Liver (tissue), 9 donors: ENCODE results near the gene FAM13A. TPM values are rescaled to one million over a fixed set of nuclear protein-coding genes. Genes with fewer than 3 reads are reported as not detected.

ENCODE experiments used
- DNase-seq: peaks from one replicate; pipeline ENCODE4 v3.0.0-alpha.2; 2017; ENCODE audit warnings: low spot score
- H3K27ac ChIP-seq, 2 donors: one replicate each; pipeline ENCODE4 v1.7.0; 2013; ENCODE audit warnings: inconsistent platforms in 2 of 2, low read length in 2 of 2, control low read depth in 1 of 2, low read depth in 1 of 2, mild to moderate bottlenecking in 1 of 2
- H3K27me3 ChIP-seq, 4 donors: one replicate each; pipeline versions ENCODE4 v1.6.1 to v1.7.0; 2013; ENCODE audit warnings: low read length in 3 of 4, inconsistent platforms in 1 of 4, mild to moderate bottlenecking in 1 of 4, moderate library complexity in 1 of 4; ENCODE audit not compliant: control insufficient read depth in 4 of 4, insufficient read depth in 4 of 4
- H3K36me3 ChIP-seq, 4 donors: one replicate each; pipeline versions ENCODE4 v1.6.1 to v1.7.0; 2013; ENCODE audit warnings: low read length in 3 of 4, mild to moderate bottlenecking in 3 of 4, low read depth in 1 of 4, moderate library complexity in 1 of 4; ENCODE audit not compliant: control insufficient read depth in 4 of 4, insufficient read depth in 3 of 4
- H3K4me1 ChIP-seq, 4 donors: one replicate each; pipeline versions ENCODE4 v1.6.1 to v1.7.0; 2013; ENCODE audit warnings: low read length in 3 of 4, mild to moderate bottlenecking in 3 of 4, moderate library complexity in 1 of 4; ENCODE audit not compliant: control insufficient read depth in 4 of 4, insufficient read depth in 4 of 4
- H3K4me3 ChIP-seq, 3 donors: one replicate each; pipeline versions ENCODE4 v1.6.1 to v1.7.0; 2013; ENCODE audit warnings: low read length in 3 of 3, control low read depth in 1 of 3, low read depth in 1 of 3, mild to moderate bottlenecking in 1 of 3
- H3K9ac ChIP-seq, 2 donors: one replicate each; pipeline ENCODE4 v1.7.0; 2013; ENCODE audit warnings: low read length in 2 of 2, mild to moderate bottlenecking in 2 of 2, moderate library complexity in 2 of 2, control low read depth in 1 of 2, low read depth in 1 of 2
- H3K9me3 ChIP-seq, 4 donors: one replicate each; pipeline versions ENCODE4 v1.6.1 to v1.7.0; 2013; ENCODE audit warnings: low read length in 3 of 4; ENCODE audit not compliant: control insufficient read depth in 4 of 4
- CTCF ChIP-seq: fragments of 150-350 bp; IDR thresholded peaks from 2 replicates; pipeline ENCODE4 v1.5.1; 2017; ENCODE audit warnings: improper control_type of control experiment, low read depth, low read length; ENCODE audit not compliant: missing input control
- EGR1 ChIP-seq, 2 donors: IDR thresholded peaks; 2 replicates each; pipeline ENCODE4 v1.6.1; 2016 to 2018; ENCODE audit warnings: antibody characterized with exemption in 2 of 2, low read depth in 2 of 2
- FOXA1 ChIP-seq: IDR thresholded peaks from 2 replicates; pipeline ENCODE4 v1.6.1; 2016; ENCODE audit warnings: antibody characterized with exemption
- FOXA2 ChIP-seq: IDR thresholded peaks from 2 replicates; pipeline ENCODE4 v1.6.1; 2016; ENCODE audit warnings: antibody characterized with exemption
- GABPA ChIP-seq, 2 donors: IDR thresholded peaks in 1 of 2; conservative IDR thresholded peaks in 1 of 2; 2 replicates each; pipeline ENCODE4 v1.6.1; 2016; ENCODE audit warnings: antibody characterized with exemption in 2 of 2, mild to moderate bottlenecking in 1 of 2, moderate library complexity in 1 of 2
- HNF4A ChIP-seq, 2 donors: conservative IDR thresholded peaks; 2 replicates each; pipeline ENCODE4 v1.6.1; 2016; ENCODE audit warnings: antibody characterized with exemption in 2 of 2, mild to moderate bottlenecking in 2 of 2
- JUND ChIP-seq, 2 donors: IDR thresholded peaks; 2 replicates each; pipeline ENCODE4 v1.6.1; 2016; ENCODE audit warnings: antibody characterized with exemption in 2 of 2
- NR2F2 ChIP-seq: IDR thresholded peaks from 2 replicates; pipeline ENCODE4 v1.6.1; 2016; ENCODE audit warnings: antibody characterized with exemption
- RXRA ChIP-seq, 2 donors: IDR thresholded peaks; 2 replicates each; pipeline ENCODE4 v1.6.1; 2017 to 2018; ENCODE audit warnings: antibody characterized with exemption in 2 of 2, mild to moderate bottlenecking in 1 of 2
- SP1 ChIP-seq: IDR thresholded peaks from 2 replicates; pipeline ENCODE4 v1.6.1; 2018; ENCODE audit warnings: antibody characterized with exemption, mild to moderate bottlenecking
- TAF1 ChIP-seq: conservative IDR thresholded peaks from 2 replicates; pipeline ENCODE4 v1.6.1; 2016; ENCODE audit warnings: antibody characterized with exemption, mild to moderate bottlenecking
- YY1 ChIP-seq: IDR thresholded peaks from 2 replicates; pipeline ENCODE4 v1.6.1; 2016; ENCODE audit warnings: antibody characterized with exemption, mild to moderate bottlenecking
- WGBS: extraction: QIAGEN DNeasy Blood & Tissue Kit; methylation state at CpG from one replicate; pipeline ENCODE4 v1.1.7; 2013; 5-methylcytosine and 5-hydroxymethylcytosine counted together
- polyA plus RNA-seq, 2 donors: library from polyadenylated mRNA; stranded (reverse) in 1 of 2; unstranded in 1 of 2; fragments of 200-250 nt in 1 of 2; fragments of >200 nt in 1 of 2; fragmentation: Nextera tagmentation in 1 of 2; extraction: Ambion mirVana in 1 of 2; gene quantifications; one replicate each; pipeline versions ENCODE4 v1.2.1 to v1.2.3, GENCODE V29; 2013 to 2015
- total RNA-seq, 2 donors: library from RNA; depleted of rRNA; stranded (reverse); fragments of >200 nt; gene quantifications; one replicate each; pipeline ENCODE4 v1.2.3, GENCODE V29; 2014
- TF ChIP-seq, protein P1 (sequence below): IDR thresholded peaks from 2 replicates; pipeline ENCODE4 v1.6.1; 2016; ENCODE audit warnings: antibody characterized with exemption
- TF ChIP-seq, protein P2 (sequence below): IDR thresholded peaks from 2 replicates; pipeline ENCODE4 v1.6.1; 2016; ENCODE audit warnings: antibody characterized with exemption
- TF ChIP-seq, protein P3 (sequence below): IDR thresholded peaks from 2 replicates; pipeline ENCODE4 v1.6.1; 2016; ENCODE audit warnings: antibody characterized with exemption
- TF ChIP-seq, protein P4 (sequence below): IDR thresholded peaks from 2 replicates; pipeline ENCODE4 v1.6.1; 2016; ENCODE audit warnings: antibody characterized with exemption, mild to moderate bottlenecking
- donor health status: healthy.
- donor health status: healthy.
- donor health status: healthy.
- donor health status: healthy.
- donor health status: healthy.

FAM13A gene
- total and polyA plus RNA-seq, 4 donors: 14.9 to 52.9 (median 27.6) TPM

- Histone ChIP-seq H3K9ac (no peak overlapping the region), H3K4me3 (no peak overlapping the region), H3K27ac (no peak overlapping the region), H3K27me3 (no peaks in the 10 kb centered on the region), H3K4me1 (no peaks in the 10 kb centered on the region), H3K36me3 (no peaks in the 10 kb centered on the region), H3K9me3 (no peaks in the 10 kb centered on the region)
- WGBS: 76% methylated on average over 3 of the region's 3 CpGs
- DNase-seq: no peak
- TF ChIP-seq FOXA1 (no peak), JUND (IDR thresholded peaks at IDR 0.05) (no peak), FOXA2 (no peak), NR2F2 (no peak), GABPA (IDR thresholded peaks at IDR 0.05 in 1 of 2, conservative IDR thresholded peaks at IDR 0.05 in 1 of 2) (no peak), TAF1 (no peak), HNF4A (conservative IDR thresholded peaks at IDR 0.05) (no peak), CTCF (no peak), RXRA (IDR thresholded peaks at IDR 0.05) (no peak), YY1 (no peak)
- TF ChIP-seq, protein P1, sequence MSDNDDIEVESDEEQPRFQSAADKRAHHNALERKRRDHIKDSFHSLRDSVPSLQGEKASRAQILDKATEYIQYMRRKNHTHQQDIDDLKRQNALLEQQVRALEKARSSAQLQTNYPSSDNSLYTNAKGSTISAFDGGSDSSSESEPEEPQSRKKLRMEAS: no peak
- TF ChIP-seq, protein P2, sequence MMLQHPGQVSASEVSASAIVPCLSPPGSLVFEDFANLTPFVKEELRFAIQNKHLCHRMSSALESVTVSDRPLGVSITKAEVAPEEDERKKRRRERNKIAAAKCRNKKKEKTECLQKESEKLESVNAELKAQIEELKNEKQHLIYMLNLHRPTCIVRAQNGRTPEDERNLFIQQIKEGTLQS: no peak
- TF ChIP-seq, protein P3, sequence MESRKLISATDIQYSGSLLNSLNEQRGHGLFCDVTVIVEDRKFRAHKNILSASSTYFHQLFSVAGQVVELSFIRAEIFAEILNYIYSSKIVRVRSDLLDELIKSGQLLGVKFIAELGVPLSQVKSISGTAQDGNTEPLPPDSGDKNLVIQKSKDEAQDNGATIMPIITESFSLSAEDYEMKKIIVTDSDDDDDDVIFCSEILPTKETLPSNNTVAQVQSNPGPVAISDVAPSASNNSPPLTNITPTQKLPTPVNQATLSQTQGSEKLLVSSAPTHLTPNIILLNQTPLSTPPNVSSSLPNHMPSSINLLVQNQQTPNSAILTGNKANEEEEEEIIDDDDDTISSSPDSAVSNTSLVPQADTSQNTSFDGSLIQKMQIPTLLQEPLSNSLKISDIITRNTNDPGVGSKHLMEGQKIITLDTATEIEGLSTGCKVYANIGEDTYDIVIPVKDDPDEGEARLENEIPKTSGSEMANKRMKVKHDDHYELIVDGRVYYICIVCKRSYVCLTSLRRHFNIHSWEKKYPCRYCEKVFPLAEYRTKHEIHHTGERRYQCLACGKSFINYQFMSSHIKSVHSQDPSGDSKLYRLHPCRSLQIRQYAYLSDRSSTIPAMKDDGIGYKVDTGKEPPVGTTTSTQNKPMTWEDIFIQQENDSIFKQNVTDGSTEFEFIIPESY: no peak
- TF ChIP-seq, protein P4, sequence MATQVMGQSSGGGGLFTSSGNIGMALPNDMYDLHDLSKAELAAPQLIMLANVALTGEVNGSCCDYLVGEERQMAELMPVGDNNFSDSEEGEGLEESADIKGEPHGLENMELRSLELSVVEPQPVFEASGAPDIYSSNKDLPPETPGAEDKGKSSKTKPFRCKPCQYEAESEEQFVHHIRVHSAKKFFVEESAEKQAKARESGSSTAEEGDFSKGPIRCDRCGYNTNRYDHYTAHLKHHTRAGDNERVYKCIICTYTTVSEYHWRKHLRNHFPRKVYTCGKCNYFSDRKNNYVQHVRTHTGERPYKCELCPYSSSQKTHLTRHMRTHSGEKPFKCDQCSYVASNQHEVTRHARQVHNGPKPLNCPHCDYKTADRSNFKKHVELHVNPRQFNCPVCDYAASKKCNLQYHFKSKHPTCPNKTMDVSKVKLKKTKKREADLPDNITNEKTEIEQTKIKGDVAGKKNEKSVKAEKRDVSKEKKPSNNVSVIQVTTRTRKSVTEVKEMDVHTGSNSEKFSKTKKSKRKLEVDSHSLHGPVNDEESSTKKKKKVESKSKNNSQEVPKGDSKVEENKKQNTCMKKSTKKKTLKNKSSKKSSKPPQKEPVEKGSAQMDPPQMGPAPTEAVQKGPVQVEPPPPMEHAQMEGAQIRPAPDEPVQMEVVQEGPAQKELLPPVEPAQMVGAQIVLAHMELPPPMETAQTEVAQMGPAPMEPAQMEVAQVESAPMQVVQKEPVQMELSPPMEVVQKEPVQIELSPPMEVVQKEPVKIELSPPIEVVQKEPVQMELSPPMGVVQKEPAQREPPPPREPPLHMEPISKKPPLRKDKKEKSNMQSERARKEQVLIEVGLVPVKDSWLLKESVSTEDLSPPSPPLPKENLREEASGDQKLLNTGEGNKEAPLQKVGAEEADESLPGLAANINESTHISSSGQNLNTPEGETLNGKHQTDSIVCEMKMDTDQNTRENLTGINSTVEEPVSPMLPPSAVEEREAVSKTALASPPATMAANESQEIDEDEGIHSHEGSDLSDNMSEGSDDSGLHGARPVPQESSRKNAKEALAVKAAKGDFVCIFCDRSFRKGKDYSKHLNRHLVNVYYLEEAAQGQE: no peak
Observed at GRCh38 chr4:89100853-89101252, 43.9 kb upstream of the FAM13A start.

GRCh38 chr4:89099471-89099870, 42.5 kb upstream of the FAM13A start:
- no peaks in the 10 kb centered on the region for H3K9me3 ChIP-seq

More at GRCh38 chr4:89099471-89099870, 42.5 kb upstream of the FAM13A start:
- DNase-seq: no peak
- no peaks in the 10 kb centered on the region for H3K27me3 ChIP-seq
- no peak overlapping the region for H3K4me3 ChIP-seq
- no peaks in the 10 kb centered on the region for H3K4me1 ChIP-seq
- H3K9ac ChIP-seq: no peak overlapping the region
- 96% methylated on average over 1 of the region's 1 CpG for WGBS
- H3K27ac ChIP-seq: no peak overlapping the region
- no peaks in the 10 kb centered on the region for H3K36me3 ChIP-seq
- TF ChIP-seq SP1: no peak
- TF ChIP-seq, protein P2: no peak
- no peak for TF ChIP-seq GABPA (IDR thresholded peaks at IDR 0.05 in 1 of 2, conservative IDR thresholded peaks at IDR 0.05 in 1 of 2)
- TF ChIP-seq EGR1 (IDR thresholded peaks at IDR 0.05; ENCODE audit: low read depth in 2 of 2): no peak
- no peak for TF ChIP-seq FOXA2
- no peak for TF ChIP-seq TAF1
- TF ChIP-seq, protein P4: no peak
- TF ChIP-seq CTCF: no peak
- TF ChIP-seq, protein P1: no peak
